Liver (tissue), 9 donors: Measurements from ENCODE around the gene RCAN2. TPM values are rescaled to one million over a fixed set of nuclear protein-coding genes. Genes with fewer than 3 reads are reported as not detected.
"Not testable (repeated sequence)": the region's sequence is repeated elsewhere in the genome, so short reads cannot be mapped to it uniquely, and the experiment has no call there.

Experiments
- DNase-seq: peaks from one replicate; pipeline ENCODE4 v3.0.0-alpha.2; 2017; ENCODE audit warnings: low spot score
- H3K27ac ChIP-seq, 2 donors: one replicate each; pipeline ENCODE4 v1.7.0; 2013; ENCODE audit warnings: inconsistent platforms in 2 of 2, low read length in 2 of 2, control low read depth in 1 of 2, low read depth in 1 of 2, mild to moderate bottlenecking in 1 of 2
- H3K27me3 ChIP-seq, 4 donors: one replicate each; pipeline versions ENCODE4 v1.6.1 to v1.7.0; 2013; ENCODE audit warnings: low read length in 3 of 4, inconsistent platforms in 1 of 4, mild to moderate bottlenecking in 1 of 4, moderate library complexity in 1 of 4; ENCODE audit not compliant: control insufficient read depth in 4 of 4, insufficient read depth in 4 of 4
- H3K36me3 ChIP-seq, 4 donors: one replicate each; pipeline versions ENCODE4 v1.6.1 to v1.7.0; 2013; ENCODE audit warnings: low read length in 3 of 4, mild to moderate bottlenecking in 3 of 4, low read depth in 1 of 4, moderate library complexity in 1 of 4; ENCODE audit not compliant: control insufficient read depth in 4 of 4, insufficient read depth in 3 of 4
- H3K4me1 ChIP-seq, 4 donors: one replicate each; pipeline versions ENCODE4 v1.6.1 to v1.7.0; 2013; ENCODE audit warnings: low read length in 3 of 4, mild to moderate bottlenecking in 3 of 4, moderate library complexity in 1 of 4; ENCODE audit not compliant: control insufficient read depth in 4 of 4, insufficient read depth in 4 of 4
- H3K4me3 ChIP-seq, 3 donors: one replicate each; pipeline versions ENCODE4 v1.6.1 to v1.7.0; 2013; ENCODE audit warnings: low read length in 3 of 3, control low read depth in 1 of 3, low read depth in 1 of 3, mild to moderate bottlenecking in 1 of 3
- H3K9ac ChIP-seq, 2 donors: one replicate each; pipeline ENCODE4 v1.7.0; 2013; ENCODE audit warnings: low read length in 2 of 2, mild to moderate bottlenecking in 2 of 2, moderate library complexity in 2 of 2, control low read depth in 1 of 2, low read depth in 1 of 2
- H3K9me3 ChIP-seq, 4 donors: one replicate each; pipeline versions ENCODE4 v1.6.1 to v1.7.0; 2013; ENCODE audit warnings: low read length in 3 of 4; ENCODE audit not compliant: control insufficient read depth in 4 of 4
- ATF3 ChIP-seq: IDR thresholded peaks from 2 replicates; pipeline ENCODE4 v1.6.1; 2016; ENCODE audit warnings: antibody characterized with exemption
- CTCF ChIP-seq: fragments of 150-350 bp; IDR thresholded peaks from 2 replicates; pipeline ENCODE4 v1.5.1; 2017; ENCODE audit warnings: improper control_type of control experiment, low read depth, low read length; ENCODE audit not compliant: missing input control
- EGR1 ChIP-seq, 2 donors: IDR thresholded peaks; 2 replicates each; pipeline ENCODE4 v1.6.1; 2016 to 2018; ENCODE audit warnings: antibody characterized with exemption in 2 of 2, low read depth in 2 of 2
- FOXA1 ChIP-seq: IDR thresholded peaks from 2 replicates; pipeline ENCODE4 v1.6.1; 2016; ENCODE audit warnings: antibody characterized with exemption
- FOXA2 ChIP-seq: IDR thresholded peaks from 2 replicates; pipeline ENCODE4 v1.6.1; 2016; ENCODE audit warnings: antibody characterized with exemption
- GABPA ChIP-seq, 2 donors: IDR thresholded peaks in 1 of 2; conservative IDR thresholded peaks in 1 of 2; 2 replicates each; pipeline ENCODE4 v1.6.1; 2016; ENCODE audit warnings: antibody characterized with exemption in 2 of 2, mild to moderate bottlenecking in 1 of 2, moderate library complexity in 1 of 2
- HNF4A ChIP-seq, 2 donors: conservative IDR thresholded peaks; 2 replicates each; pipeline ENCODE4 v1.6.1; 2016; ENCODE audit warnings: antibody characterized with exemption in 2 of 2, mild to moderate bottlenecking in 2 of 2
- HNF4G ChIP-seq: IDR thresholded peaks from 2 replicates; pipeline ENCODE4 v1.6.1; 2016; ENCODE audit warnings: antibody characterized with exemption
- JUND ChIP-seq, 2 donors: IDR thresholded peaks; 2 replicates each; pipeline ENCODE4 v1.6.1; 2016; ENCODE audit warnings: antibody characterized with exemption in 2 of 2
- MAX ChIP-seq: IDR thresholded peaks from 2 replicates; pipeline ENCODE4 v1.6.1; 2016; ENCODE audit warnings: antibody characterized with exemption
- NR2F2 ChIP-seq: IDR thresholded peaks from 2 replicates; pipeline ENCODE4 v1.6.1; 2016; ENCODE audit warnings: antibody characterized with exemption
- RAD21 ChIP-seq, 2 donors: IDR thresholded peaks; 2 replicates each; pipeline ENCODE4 v1.6.1; 2016; ENCODE audit warnings: antibody characterized with exemption in 2 of 2, mild to moderate bottlenecking in 2 of 2
- REST ChIP-seq: IDR thresholded peaks from 2 replicates; pipeline ENCODE4 v1.6.1; 2016; ENCODE audit warnings: antibody characterized with exemption, mild to moderate bottlenecking
- RXRA ChIP-seq, 2 donors: IDR thresholded peaks; 2 replicates each; pipeline ENCODE4 v1.6.1; 2017 to 2018; ENCODE audit warnings: antibody characterized with exemption in 2 of 2, mild to moderate bottlenecking in 1 of 2
- SP1 ChIP-seq: IDR thresholded peaks from 2 replicates; pipeline ENCODE4 v1.6.1; 2018; ENCODE audit warnings: antibody characterized with exemption, mild to moderate bottlenecking
- TAF1 ChIP-seq: conservative IDR thresholded peaks from 2 replicates; pipeline ENCODE4 v1.6.1; 2016; ENCODE audit warnings: antibody characterized with exemption, mild to moderate bottlenecking
- YY1 ChIP-seq: IDR thresholded peaks from 2 replicates; pipeline ENCODE4 v1.6.1; 2016; ENCODE audit warnings: antibody characterized with exemption, mild to moderate bottlenecking
- ZBTB33 ChIP-seq: IDR thresholded peaks from 2 replicates; pipeline ENCODE4 v1.6.1; 2016; ENCODE audit warnings: antibody characterized with exemption
- WGBS: extraction: QIAGEN DNeasy Blood & Tissue Kit; methylation state at CpG from one replicate; pipeline ENCODE4 v1.1.7; 2013; 5-methylcytosine and 5-hydroxymethylcytosine counted together
- polyA plus RNA-seq, 2 donors: library from polyadenylated mRNA; stranded (reverse) in 1 of 2; unstranded in 1 of 2; fragments of 200-250 nt in 1 of 2; fragments of >200 nt in 1 of 2; fragmentation: Nextera tagmentation in 1 of 2; extraction: Ambion mirVana in 1 of 2; gene quantifications; one replicate each; pipeline versions ENCODE4 v1.2.1 to v1.2.3, GENCODE V29; 2013 to 2015
- total RNA-seq, 2 donors: library from RNA; depleted of rRNA; stranded (reverse); fragments of >200 nt; gene quantifications; one replicate each; pipeline ENCODE4 v1.2.3, GENCODE V29; 2014
- donor health status: healthy.
- donor health status: healthy.
- donor health status: healthy.
- donor health status: healthy.
- donor health status: healthy.

Gene RCAN2
- total and polyA plus RNA-seq, 4 donors = 0.19 to 8.2 (median 2.4) TPM

- DNase-seq = no peak
- WGBS = 92% methylated on average over 3 of the region's 3 CpGs
- H3K4me3 ChIP-seq = no peak overlapping the region
- TF ChIP-seq FOXA2 (no peak), RXRA (IDR thresholded peaks at IDR 0.05) (no peak), SP1 (no peak), GABPA (IDR thresholded peaks at IDR 0.05 in 1 of 2, conservative IDR thresholded peaks at IDR 0.05 in 1 of 2) (no peak), FOXA1 (no peak), TAF1 (no peak), EGR1 (IDR thresholded peaks at IDR 0.05; ENCODE audit: low read depth in 2 of 2) (no peak), REST (no peak), ATF3 (no peak), MAX (no peak), RAD21 (IDR thresholded peaks at IDR 0.05) (no peak), HNF4G (no peak), CTCF (no peak), JUND (IDR thresholded peaks at IDR 0.05) (no peak), HNF4A (conservative IDR thresholded peaks at IDR 0.05) (no peak), YY1 (no peak), ZBTB33 (no peak), NR2F2 (no peak)
- H3K9me3 ChIP-seq = no peaks in the 10 kb centered on the region
- peaks cover 0 to 2% (median 0%) of the 10 kb centered on the region in 4 donors for H3K4me1 ChIP-seq
- no peaks in the 10 kb centered on the region for H3K27me3 ChIP-seq
- H3K27ac ChIP-seq = no peak overlapping the region
- H3K36me3 ChIP-seq = no peaks in the 10 kb centered on the region
- H3K9ac ChIP-seq = no peak overlapping the region
These were observed 84.0 kb downstream of the RCAN2 start for GRCh38 chr6:46407246-46407645.

- not testable (repeated sequence) for H3K27me3 ChIP-seq, H3K4me1 ChIP-seq, H3K27ac ChIP-seq, H3K36me3 ChIP-seq, H3K9ac ChIP-seq, DNase-seq, H3K9me3 ChIP-seq, H3K4me3 ChIP-seq
- 99% methylated on average over 31 of the region's 32 CpGs for WGBS
These were observed 85.5 kb downstream of the RCAN2 start for GRCh38 chr6:46405620-46406180.
